Activated naive CD4-positive, alpha-beta T cell treated with anti-CD3 and anti-CD28 coated beads for 36 hours (primary cell): ENCODE results near the gene WDTC1. TPM values are rescaled to one million over a fixed set of nuclear protein-coding genes. Genes with fewer than 3 reads are reported as not detected.

ENCODE experiments used
- CTCF ChIA-PET: fragments of 350-600 bp; sonication (Branson Sonifier 250); formaldehyde crosslinking; loops from one replicate; lab custom pipeline; 2021; ENCODE audit warnings: antibody characterized with exemption; lab: Charles Lee
- DNase-seq: peaks from one replicate; pipeline ENCODE4 v3.0.0-alpha.2; 2020
- H3K27ac Mint-ChIP-seq: one replicate; pipeline ENCODE4 v1.8.0; 2021; ENCODE audit warnings: mild to moderate bottlenecking, mixed read lengths
- H3K27me3 Mint-ChIP-seq: one replicate; pipeline ENCODE4 v1.8.0; 2021; ENCODE audit warnings: low read depth, mixed read lengths
- H3K36me3 Mint-ChIP-seq: one replicate; pipeline ENCODE4 v1.8.0; 2021; ENCODE audit warnings: low read depth, mixed read lengths
- H3K4me1 Mint-ChIP-seq: one replicate; pipeline ENCODE4 v1.8.0; 2021; ENCODE audit warnings: low read depth, mixed read lengths
- H3K4me3 Mint-ChIP-seq: one replicate; pipeline ENCODE4 v1.8.0; 2021; ENCODE audit warnings: mild to moderate bottlenecking, moderate library complexity, mixed read lengths
- H3K9me3 Mint-ChIP-seq: one replicate; pipeline ENCODE4 v1.8.0; 2021; ENCODE audit warnings: mixed read lengths
- intact Hi-C: fragments of 100-400 bp; cut with micrococcal nuclease; formaldehyde crosslinking; loops from one replicate; pipeline ENCODE4 v1.15.1; 2023
- total RNA-seq, 2 experiments: library from RNA; stranded (reverse); gene quantifications; one replicate each; pipeline ENCODE4 v1.2.3, GENCODE V29; 2021

WDTC1 gene
- total RNA-seq, 2 experiments from 2014 or later: 22.6 to 22.9 TPM

- Mint-ChIP-seq H3K36me3 (peaks cover 13% of the 10 kb centered on the region), H3K27me3 (no peaks in the 10 kb centered on the region), H3K9me3 (no peaks in the 10 kb centered on the region), H3K4me3 (no peak overlapping the region), H3K4me1 (peaks cover 65% of the 10 kb centered on the region), H3K27ac (peak overlapping the region; percentile 9)
- CTCF ChIA-PET: no interaction called here
- intact Hi-C loops: no loop called here
- no peak for DNase-seq
These were observed 90.9 kb downstream of the WDTC1 start for GRCh38 chr1:27325286-27325685.

- intact Hi-C loops: no loop called here
- Mint-ChIP-seq H3K36me3 (peaks cover 20% of the 10 kb centered on the region), H3K27ac (peak overlapping the region; percentile 59), H3K4me3 (no peak overlapping the region), H3K9me3 (no peaks in the 10 kb centered on the region), H3K4me1 (peaks cover 65% of the 10 kb centered on the region), H3K27me3 (no peaks in the 10 kb centered on the region)
- CTCF ChIA-PET: interaction anchor here (1.0 to 2.1 kb wide), 4 partner anchors 27 to 67 kb away, joined by 3 to 8 read pairs (median 7); no protein-coding TSS in a partner anchor
- no peak for DNase-seq
These were observed 93.5 kb downstream of the WDTC1 start for GRCh38 chr1:27327964-27328363.

- CTCF ChIA-PET: no interaction called here
- Mint-ChIP-seq H3K4me3 (no peak overlapping the region), H3K27me3 (no peaks in the 10 kb centered on the region), H3K36me3 (peaks cover 26% of the 10 kb centered on the region), H3K27ac (peak overlapping the region; percentile 8), H3K4me1 (peaks cover 42% of the 10 kb centered on the region), H3K9me3 (no peaks in the 10 kb centered on the region)
- intact Hi-C loops: no loop called here
- no peak for DNase-seq
These were observed 96.4 kb downstream of the WDTC1 start for GRCh38 chr1:27330786-27331185.

GRCh38 chr1:27331426-27331825 lies 97.0 kb downstream of the WDTC1 start:
- H3K4me1 Mint-ChIP-seq: peaks cover 36% of the 10 kb centered on the region
- H3K27me3 Mint-ChIP-seq: no peaks in the 10 kb centered on the region
- intact Hi-C loops: no loop called here
- no peak overlapping the region for H3K4me3 Mint-ChIP-seq
- no peaks in the 10 kb centered on the region for H3K9me3 Mint-ChIP-seq
- peaks cover 31% of the 10 kb centered on the region for H3K36me3 Mint-ChIP-seq
- no peak for DNase-seq
- no peak overlapping the region for H3K27ac Mint-ChIP-seq
- CTCF ChIA-PET: interaction anchor here (2.1 to 3.1 kb wide), 4 partner anchors 8 to 68 kb away, joined by 7 to 22 read pairs (median 12); partner anchors contain the start of gene TMEM222

- Mint-ChIP-seq H3K4me3 (no peak overlapping the region), H3K4me1 (peaks cover 31% of the 10 kb centered on the region), H3K27ac (no peak overlapping the region), H3K36me3 (peaks cover 34% of the 10 kb centered on the region), H3K9me3 (no peaks in the 10 kb centered on the region), H3K27me3 (no peaks in the 10 kb centered on the region)
- CTCF ChIA-PET: interaction anchor here (0.8 to 5.1 kb wide), 23 partner anchors 7 to 287 kb away, joined by 3 to 41 read pairs (median 7); partner anchors contain the start of genes SYTL1 and TMEM222
- intact Hi-C loops: loop anchor here (1.0 kb wide), 1 partner anchor 56 kb away; no protein-coding TSS in a partner anchor
- DNase-seq: no peak
These were observed 97.5 kb downstream of the WDTC1 start for GRCh38 chr1:27331922-27332321.

GRCh38 chr1:27332536-27333281 lies 98.3 kb downstream of the WDTC1 start:
- H3K27ac Mint-ChIP-seq: no peak overlapping the region
- H3K4me3 Mint-ChIP-seq: no peak overlapping the region
- CTCF ChIA-PET: interaction anchor here (0.6 to 5.1 kb wide), 36 partner anchors 8 to 532 kb away, joined by 3 to 41 read pairs (median 4); partner anchors contain the start of genes MAP3K6, SYTL1 and TMEM222
- H3K27me3 Mint-ChIP-seq: no peaks in the 10 kb centered on the region
- no peaks in the 10 kb centered on the region for H3K9me3 Mint-ChIP-seq
- DNase-seq: peak; percentile 68
- intact Hi-C loops: loop anchor here (1.0 kb wide), 1 partner anchor 56 kb away; no protein-coding TSS in a partner anchor
- peaks cover 26% of the 10 kb centered on the region for H3K4me1 Mint-ChIP-seq
- peaks cover 32% of the 10 kb centered on the region for H3K36me3 Mint-ChIP-seq

GRCh38 chr1:27333717-27334279 lies 99.4 kb downstream of the WDTC1 start:
- no peaks in the 10 kb centered on the region for H3K27me3 Mint-ChIP-seq
- H3K4me1 Mint-ChIP-seq: peaks cover 16% of the 10 kb centered on the region
- CTCF ChIA-PET: interaction anchor here (0.7 to 5.1 kb wide), 22 partner anchors 9 to 396 kb away, joined by 3 to 41 read pairs (median 4); partner anchors contain the start of genes MAP3K6 and TMEM222
- H3K36me3 Mint-ChIP-seq: peaks cover 28% of the 10 kb centered on the region
- DNase-seq: no peak
- no peak overlapping the region for H3K4me3 Mint-ChIP-seq
- no peaks in the 10 kb centered on the region for H3K9me3 Mint-ChIP-seq
- intact Hi-C loops: no loop called here
- no peak overlapping the region for H3K27ac Mint-ChIP-seq

GRCh38 chr1:27335506-27336422 lies 101.3 kb downstream of the WDTC1 start:
- intact Hi-C loops: no loop called here
- Mint-ChIP-seq H3K27ac (no peak overlapping the region), H3K9me3 (no peaks in the 10 kb centered on the region), H3K4me3 (no peak overlapping the region), H3K27me3 (no peaks in the 10 kb centered on the region), H3K4me1 (peaks cover 21% of the 10 kb centered on the region), H3K36me3 (peaks cover 27% of the 10 kb centered on the region)
- no peak for DNase-seq
- CTCF ChIA-PET: interaction anchor here (0.8 to 5.1 kb wide), 4 partner anchors 10 to 62 kb away, joined by 3 to 41 read pairs (median 6); no protein-coding TSS in a partner anchor

- Mint-ChIP-seq H3K27ac (no peak overlapping the region), H3K27me3 (no peaks in the 10 kb centered on the region), H3K4me3 (no peak overlapping the region), H3K36me3 (peaks cover 27% of the 10 kb centered on the region), H3K4me1 (peaks cover 25% of the 10 kb centered on the region), H3K9me3 (no peaks in the 10 kb centered on the region)
- intact Hi-C loops: no loop called here
- CTCF ChIA-PET: interaction anchor here (0.8 to 5.1 kb wide), 4 partner anchors 9 to 61 kb away, joined by 3 to 41 read pairs (median 6); no protein-coding TSS in a partner anchor
- DNase-seq: no peak
These were observed 102.3 kb downstream of the WDTC1 start for GRCh38 chr1:27336756-27337155.

- no peak for DNase-seq
- Mint-ChIP-seq H3K27ac (no peak overlapping the region), H3K36me3 (peaks cover 15% of the 10 kb centered on the region), H3K4me1 (peaks cover 41% of the 10 kb centered on the region), H3K4me3 (no peak overlapping the region), H3K27me3 (no peaks in the 10 kb centered on the region), H3K9me3 (no peaks in the 10 kb centered on the region)
- intact Hi-C loops: no loop called here
- CTCF ChIA-PET: interaction anchor here (2.2 to 3.4 kb wide), 2 partner anchors 16 to 18 kb away, joined by 5 to 12 read pairs; no protein-coding TSS in a partner anchor
These were observed 104.3 kb downstream of the WDTC1 start for GRCh38 chr1:27338751-27339150.

- Mint-ChIP-seq H3K4me1 (peaks cover 45% of the 10 kb centered on the region), H3K4me3 (no peak overlapping the region), H3K27me3 (no peaks in the 10 kb centered on the region), H3K9me3 (no peaks in the 10 kb centered on the region), H3K27ac (no peak overlapping the region), H3K36me3 (peaks cover 14% of the 10 kb centered on the region)
- CTCF ChIA-PET: interaction anchor here (0.6 to 3.4 kb wide), 3 partner anchors 16 to 50 kb away, joined by 3 to 12 read pairs (median 5); no protein-coding TSS in a partner anchor
- intact Hi-C loops: no loop called here
- no peak for DNase-seq
These were observed 104.8 kb downstream of the WDTC1 start for GRCh38 chr1:27339213-27339612.
